NCI-H1092 (cell line): Measurements from ENCODE around the gene WDR36.

Source experiments
- DNase-seq: peaks from one replicate; lab custom pipeline; 2025; lab: John Stamatoyannopoulos, UW

The WDR36 gene

DNA sequence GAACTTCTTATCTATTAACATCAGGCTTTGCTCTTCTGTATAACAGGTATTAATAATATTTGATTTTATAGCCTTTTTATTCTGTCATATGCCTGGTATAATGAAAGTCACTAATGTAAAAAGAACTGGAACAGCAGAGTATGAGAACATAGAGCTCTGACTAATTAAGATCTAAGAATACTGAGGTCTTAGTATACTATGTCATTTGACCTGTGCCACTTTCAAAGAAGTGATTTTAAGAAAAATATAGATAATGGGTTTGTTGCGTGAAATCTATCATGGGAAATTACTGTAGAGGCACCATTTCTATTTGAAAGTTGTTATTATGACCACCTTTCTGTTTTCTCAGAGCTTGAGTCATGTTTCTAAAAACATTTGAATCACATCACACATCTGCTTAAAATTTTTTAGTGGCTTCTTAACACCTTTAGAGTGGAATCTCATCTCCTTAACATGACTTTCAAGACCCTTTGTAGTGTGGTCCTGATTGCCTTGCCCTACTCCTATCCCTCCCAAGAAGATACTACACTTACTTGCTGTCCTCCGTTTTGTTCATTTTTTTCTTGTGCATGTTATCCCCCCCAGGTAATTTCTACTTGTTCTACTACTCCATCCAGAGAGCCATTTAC, 14.3 kb downstream of the WDR36 start:
- no peak for DNase-seq

DNA sequence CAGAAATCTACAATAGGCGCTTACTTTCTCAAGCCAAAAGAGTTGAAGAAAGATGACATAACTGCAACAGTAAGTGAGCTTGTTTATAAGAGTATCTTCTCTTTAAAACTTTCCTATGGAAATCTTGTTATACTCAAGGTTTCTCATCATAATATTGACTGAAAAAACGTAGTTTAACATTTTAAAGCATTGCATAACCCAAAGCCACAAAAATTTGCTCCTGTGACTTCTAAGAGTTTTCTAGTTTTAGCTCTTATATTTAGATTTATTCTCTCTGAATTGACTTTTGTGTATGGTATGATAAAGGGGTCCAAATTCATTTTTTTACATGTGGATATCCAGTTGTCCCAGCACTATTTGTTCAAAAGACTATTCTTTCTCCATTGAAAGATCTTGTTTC, 15.2 kb downstream of the WDR36 start:
- DNase-seq = no peak

DNA sequence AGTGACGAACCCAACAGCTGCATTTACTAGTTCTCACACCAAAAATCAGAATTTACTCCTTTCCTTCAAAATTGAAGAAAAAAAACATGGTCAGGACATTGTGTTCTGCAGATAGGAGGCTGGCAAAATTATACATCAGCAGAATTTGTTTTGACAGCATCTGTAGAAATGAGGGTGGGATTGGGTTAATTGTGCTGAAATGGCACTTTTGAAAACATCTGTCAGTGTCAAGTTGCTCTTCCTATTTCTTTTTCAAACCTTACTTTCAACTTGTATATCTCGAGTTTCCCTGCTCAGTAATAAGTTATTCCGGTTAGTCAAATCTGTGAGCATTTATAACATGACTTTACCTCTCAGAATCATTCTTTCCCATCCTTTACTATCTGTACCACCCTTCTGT, 19.8 kb downstream of the WDR36 start:
- DNase-seq = no peak

DNA sequence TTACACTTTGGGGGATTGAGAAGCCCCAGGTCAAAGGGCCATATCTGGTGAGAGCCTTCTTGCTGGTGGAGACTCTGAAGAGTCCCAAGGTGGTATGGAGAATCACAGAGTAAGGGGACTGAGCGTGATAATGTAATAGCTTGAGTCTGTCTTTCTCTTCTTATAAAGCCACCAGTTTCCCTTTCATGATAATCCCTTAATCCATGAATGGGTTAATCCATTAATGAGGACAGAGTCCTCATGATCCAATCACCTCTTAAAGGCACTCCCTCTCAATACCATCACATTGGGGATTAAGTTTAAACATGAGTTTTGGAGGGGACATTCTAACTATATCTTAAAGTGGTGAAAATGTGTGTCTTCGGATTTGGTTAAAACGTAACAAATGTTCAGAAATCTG, 21.5 kb downstream of the WDR36 start:
- no peak for DNase-seq

DNA sequence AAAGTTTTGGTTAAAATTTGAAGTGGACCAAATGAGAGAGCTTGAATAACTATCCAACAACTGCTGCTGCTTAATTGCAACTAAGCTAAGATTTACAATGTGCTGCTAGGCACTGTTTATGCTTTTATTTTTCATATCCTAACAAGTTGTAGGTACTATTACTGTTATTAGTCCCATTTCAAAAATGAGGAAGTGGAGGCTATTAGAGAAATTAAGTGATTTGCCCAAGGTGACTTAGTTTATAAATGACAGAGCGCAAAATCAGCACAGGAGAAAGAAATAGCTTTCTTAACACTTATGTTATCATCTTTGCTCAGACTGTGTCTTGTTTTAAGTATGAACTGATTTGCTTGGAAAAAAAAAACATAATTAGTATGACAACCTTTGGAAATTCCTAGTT, 23.1 kb downstream of the WDR36 start:
- DNase-seq = no peak

DNA sequence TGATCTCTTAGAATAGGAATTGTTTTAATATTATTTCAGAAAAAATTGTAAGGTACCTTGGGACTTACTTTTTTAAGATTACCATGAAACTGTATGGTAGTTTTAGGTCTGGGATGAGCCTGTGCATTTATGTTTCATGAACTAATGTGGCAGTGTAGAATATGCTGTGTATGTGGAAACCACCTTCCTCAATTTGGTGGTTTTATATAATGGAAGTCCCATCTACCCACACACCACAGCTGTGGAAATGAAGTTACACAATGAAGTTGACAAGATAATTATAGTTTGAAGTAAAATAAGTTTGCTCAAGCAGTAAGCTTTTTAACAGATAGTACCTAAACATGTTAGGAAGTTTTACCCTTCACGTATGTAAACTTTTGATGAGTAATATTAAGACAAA, 24.4 kb downstream of the WDR36 start:
- no peak for DNase-seq

DNA sequence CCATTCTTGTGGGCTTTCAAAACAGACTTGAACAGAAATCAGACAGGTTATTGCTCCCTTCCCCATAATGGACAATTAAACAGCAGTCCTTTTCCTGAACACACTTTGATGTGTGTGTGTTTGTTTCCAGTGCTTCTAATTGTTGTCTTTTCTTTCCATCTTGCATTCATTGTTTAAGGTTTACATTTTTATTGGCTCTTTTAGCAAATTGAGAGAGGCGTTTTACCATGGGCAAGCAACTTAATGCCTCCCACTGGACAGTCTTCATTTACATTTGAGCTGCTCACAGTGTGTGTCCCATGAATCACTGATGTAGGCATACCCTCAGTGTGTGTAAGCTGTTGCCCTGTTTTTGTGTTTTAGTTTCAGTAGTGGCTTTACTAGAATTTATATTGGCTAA, 25.0 kb downstream of the WDR36 start:
- DNase-seq = no peak

DNA sequence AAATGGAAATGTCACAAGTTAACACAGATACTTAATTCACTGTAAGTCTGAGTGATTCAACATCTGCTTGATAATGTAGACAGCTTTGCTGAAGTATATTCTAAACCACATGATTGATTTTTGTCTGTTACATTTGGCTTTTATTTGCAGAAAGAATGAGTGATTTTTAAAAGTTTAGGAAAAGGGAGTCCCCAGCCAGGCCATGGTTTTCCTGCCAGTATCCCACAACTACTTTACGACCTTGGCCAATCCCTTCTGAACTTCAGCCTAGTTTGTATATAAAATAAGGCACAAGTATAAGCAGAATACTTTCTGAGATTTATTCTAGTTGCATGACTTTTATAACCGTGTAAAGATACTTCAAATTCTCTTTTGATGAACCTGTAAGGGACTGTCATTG, 27.1 kb downstream of the WDR36 start:
- no peak for DNase-seq

DNA sequence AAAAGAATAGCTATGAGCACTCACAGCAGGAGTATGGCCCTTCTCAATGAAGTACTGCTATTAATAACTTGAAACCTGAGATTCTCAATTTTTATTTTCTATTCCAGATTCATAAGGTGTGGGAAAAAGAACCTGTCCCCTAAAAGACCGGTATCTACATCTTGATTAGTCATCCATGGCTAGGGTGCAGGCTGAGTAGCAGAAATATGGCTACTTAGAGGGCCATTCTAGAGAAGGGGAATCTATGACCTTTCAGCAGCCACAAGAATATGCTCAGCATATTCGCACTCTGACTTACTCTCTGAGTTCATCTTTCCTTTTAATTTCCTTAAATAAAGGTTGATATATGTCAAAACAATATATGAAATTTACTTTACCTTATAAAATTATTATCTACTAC, 27.7 kb downstream of the WDR36 start:
- DNase-seq = no peak

DNA sequence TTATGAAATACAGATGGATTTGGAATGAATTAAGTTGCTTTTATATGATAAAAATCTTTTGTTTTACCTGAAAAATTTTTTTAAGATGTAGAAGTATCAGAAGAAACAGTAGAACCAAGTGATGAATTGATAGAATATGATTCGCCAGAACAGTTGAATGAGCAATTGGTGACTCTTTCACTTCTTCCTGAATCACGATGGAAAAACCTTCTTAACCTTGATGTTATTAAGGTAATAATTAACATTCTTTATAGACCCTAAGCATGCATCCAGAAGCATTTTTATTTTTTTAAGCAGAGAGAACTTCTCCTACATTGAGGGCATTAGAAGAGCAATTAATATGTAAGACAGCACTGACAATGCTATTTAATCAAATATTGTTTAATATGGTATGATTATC, 28.8 kb downstream of the WDR36 start:
- no peak for DNase-seq

DNA sequence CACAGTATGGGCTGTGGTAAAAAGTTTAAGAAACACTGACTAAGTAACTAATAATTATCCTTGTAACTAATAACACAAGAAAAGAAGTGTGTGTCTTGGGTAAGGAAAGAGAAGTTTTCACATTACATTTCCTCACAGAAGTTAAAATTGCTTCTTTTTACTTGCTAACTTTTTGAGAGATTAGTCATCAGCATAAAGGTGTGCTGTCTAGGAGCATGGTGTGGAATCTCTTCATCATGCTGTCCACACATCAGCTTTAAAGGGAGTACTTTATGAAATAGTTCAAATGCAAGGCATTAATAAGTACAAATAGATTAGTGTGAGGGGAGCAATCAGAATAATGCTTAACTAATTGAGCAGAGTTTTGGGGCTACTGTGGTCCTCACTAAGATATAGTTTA, 29.8 kb downstream of the WDR36 start:
- DNase-seq = no peak

DNA sequence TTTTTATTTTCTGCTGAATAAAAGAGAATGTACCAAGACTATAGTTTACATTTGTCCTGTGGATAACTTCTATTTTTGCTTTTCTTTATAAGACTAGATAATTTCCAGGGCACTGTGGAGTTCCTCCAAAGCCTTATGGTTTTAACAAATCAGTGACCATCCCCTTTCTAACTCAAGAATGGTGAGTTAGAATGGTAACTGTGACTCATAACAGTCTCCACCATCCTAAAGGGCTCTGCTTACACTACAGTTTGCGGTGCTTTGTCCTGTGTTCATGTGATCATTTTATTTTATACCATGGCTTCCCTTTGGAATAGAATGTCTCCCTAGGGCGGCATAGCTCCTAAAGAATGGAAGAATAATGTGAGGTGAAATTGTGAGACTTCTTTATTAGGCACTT, 30.2 kb downstream of the WDR36 start:
- DNase-seq = no peak

DNA sequence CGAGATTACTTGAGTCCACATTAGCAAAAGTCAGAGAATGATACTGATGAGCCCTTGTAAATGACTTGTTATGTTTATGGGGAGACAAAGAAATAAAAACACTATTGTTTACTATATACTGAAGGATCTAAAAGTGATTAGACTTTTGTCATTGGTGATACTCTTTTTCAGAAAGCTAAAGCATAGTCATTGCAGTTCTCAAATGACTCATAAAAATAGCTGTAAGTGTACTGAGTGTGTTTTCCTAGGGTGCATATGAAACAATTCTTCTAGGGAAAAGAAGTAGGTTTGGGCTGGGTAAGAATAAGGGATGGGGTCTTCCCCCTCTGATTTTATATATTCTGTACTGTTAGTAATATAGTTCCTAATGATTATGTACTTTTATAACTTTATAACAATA, 32.6 kb downstream of the WDR36 start:
- DNase-seq = no peak

DNA sequence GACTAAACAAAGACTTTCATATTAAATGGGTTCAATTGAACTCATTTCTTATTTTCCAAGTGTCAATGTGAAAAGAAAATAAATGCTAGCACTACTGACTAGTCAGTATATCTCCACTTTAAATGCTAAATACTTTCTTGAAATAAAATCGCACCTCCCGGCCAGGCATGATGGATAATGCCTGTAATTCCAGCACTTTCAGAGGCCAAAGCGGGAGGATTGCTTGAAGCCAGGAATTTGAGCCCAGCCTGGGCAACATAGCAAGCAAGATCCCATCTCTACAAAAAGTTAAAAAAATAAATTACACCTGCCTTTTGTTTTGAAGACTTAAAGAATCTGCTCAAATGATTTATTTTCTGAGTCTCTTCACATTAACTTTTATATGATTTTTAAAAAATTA, 34.7 kb downstream of the WDR36 start:
- no peak for DNase-seq

DNA sequence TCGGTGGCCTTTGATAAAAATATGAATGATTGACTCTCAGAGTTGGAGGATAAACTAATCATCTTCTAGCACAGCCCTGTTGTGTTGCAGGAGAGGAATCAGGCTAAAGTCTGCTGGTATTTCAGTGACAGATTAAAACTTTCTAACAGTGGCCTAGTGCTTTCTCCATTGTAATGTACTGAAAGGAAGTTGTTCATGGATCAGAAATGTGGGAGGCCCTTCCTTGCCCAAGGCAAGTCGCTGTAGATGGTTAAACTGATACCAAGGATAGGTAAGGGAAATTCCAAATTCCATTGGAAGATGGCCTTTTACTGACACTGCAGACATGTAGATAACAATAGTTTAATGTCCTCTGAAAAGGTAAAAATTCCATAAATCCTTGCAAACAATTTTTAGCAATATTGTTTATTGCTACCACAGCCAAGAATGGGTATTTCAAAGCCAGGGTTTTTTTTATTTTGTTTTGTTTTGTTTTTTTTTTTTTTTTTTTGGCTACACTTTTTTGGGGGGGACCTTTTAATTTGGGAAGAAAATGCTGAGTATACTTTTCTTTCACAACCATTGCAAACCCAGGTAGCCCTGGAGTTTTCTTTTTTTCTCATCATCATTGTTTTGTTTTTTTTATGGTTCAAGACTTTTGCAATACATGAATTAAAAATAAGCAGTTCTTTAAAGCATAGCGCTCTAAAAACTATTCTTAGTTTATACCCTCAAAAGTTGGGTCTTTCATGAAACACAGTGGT, 35.5 kb downstream of the WDR36 start:
- no peak for DNase-seq

DNA sequence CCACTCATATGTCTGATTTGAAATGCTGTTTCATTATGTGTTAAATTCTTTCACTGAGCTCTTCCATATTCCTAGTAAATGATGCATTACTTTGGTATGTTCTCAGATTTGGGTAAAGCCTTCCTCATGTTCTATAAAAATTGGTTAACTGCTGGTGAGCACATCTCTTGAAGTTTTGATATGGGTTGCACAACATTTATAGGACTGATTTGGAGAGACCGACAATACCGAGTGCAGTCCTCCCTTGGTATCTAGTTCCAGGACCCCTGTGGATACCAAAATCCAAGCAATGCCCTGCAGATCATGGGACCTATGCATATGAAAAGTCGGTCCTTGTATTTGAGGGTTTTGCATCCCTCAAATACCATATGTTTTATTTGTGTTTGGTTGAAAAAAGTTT, 37.8 kb downstream of the WDR36 start:
- DNase-seq = no peak

DNA sequence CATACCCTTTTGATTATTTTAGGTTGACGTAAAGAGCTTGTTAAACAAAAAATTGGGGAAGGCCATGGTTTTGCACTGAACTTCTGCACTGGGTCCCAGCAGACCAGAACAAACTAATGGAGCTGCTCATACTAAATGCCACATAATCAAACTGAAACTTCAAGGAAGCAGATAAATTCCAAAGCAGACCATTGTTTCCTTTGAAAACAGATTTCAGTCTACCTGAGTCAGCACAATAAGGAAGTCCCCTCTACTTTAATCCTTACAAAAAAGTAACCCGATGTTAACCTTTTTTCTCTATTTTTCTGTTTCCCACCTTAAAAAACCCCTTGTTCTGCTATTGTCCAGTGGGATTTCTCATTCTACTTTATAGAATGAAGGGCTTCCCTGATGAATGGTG, 39.2 kb downstream of the WDR36 start:
- DNase-seq = no peak

DNA sequence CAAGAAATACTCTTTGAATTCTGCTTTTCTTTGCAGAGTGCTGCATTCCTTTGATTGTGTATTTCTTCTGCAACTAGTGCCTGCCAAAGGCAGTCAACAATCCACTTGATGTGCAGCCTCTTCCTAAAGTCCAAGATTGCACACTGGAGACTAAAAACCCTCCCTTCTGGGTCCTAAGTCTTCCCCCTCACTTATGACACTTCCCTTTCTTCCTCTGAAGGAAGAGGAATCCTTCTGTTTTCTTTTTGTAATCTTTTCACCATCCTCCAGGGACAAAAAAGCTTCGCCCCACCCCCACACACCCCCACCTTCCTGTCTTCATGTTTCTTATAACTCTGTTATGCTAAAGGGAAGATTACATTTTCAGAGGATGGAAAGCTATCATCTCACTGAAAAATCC, 39.9 kb downstream of the WDR36 start:
- no peak for DNase-seq

DNA sequence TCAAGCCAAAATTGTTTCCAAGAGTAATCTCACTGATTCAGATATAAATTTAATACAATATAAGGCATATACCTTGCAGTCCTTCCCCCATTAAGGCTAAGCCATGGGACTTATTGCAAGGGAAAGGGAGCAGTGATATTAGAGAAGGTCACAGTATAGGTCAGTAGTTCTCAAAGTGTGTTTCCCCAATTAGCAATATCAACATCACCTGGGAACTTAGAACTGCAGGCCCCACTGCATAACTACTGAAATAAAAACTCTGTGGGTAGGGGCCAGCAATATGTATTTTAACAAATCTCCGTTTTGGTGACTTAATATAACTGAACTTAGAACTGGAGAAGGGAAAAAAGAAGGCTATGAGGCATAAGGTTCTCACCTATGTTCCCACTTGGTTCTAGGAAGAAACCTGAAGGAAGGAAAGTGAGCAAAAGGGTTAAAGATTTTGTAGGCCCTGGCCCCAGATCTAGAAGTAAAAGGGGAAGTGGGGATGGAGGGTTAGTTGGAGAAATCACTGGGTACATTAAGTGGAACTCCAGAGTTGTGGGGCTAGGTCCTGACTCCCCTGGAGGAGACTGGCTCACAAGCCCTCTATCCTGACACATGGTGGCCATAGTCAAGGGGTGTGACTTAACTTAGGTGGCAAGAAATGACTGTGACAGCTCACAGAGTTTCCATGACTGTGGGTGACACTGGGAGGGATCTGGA, 40.7 kb downstream of the WDR36 start:
- DNase-seq = no peak

DNA sequence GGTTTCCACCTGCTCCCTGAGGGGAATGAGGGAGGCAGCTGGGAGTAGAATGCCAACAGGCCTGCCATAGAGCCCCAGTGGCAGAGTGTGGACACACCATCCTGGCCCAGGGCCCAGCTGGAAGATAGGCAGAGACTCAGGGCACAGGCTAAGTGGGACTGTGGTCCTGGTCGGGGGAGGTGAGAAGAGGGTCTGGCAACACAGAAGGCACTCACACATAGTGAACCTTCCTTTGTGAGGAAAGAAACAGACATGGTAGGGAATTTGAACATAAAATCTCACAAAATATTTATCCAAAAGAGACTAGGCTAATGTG, 41.2 kb downstream of the WDR36 start:
- no peak for DNase-seq

DNA sequence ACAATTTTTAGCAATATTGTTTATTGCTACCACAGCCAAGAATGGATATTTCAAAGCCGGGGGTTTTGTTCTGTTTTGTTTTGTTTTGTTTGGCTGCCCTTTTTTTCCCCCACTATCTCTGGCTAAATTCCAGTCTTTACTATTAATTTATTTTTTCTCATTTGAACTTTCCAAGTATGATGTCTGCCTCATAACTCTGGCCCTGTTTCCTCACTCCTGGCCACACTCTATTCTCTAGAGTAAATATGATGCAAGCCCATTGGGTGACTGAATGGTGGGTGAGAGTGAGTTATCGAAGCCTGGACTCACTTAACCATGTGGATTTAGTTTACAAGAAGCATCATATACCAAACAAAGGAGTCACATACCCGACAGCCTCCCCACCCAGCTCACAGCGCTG, 41.9 kb downstream of the WDR36 start:
- no peak for DNase-seq

DNA sequence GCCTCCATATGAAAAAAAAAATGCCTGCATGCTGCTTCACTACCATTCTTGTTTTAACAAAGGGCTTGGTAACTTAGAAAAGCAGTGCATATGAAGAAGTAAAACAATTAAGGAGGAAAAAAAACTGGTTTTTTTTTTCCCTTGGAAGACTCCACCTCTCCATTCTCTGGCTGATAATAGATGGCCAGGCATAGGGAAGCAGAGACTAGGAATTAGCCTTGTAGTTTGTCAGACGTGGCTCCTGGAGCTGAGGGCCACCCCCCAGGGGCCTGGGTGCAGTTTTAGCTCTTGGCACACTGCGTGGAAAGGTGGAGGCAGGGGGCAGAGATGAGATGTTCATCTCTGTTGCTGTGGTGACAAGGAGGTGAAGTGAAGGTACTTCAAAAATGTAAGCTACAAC, 42.7 kb downstream of the WDR36 start:
- DNase-seq = no peak

DNA sequence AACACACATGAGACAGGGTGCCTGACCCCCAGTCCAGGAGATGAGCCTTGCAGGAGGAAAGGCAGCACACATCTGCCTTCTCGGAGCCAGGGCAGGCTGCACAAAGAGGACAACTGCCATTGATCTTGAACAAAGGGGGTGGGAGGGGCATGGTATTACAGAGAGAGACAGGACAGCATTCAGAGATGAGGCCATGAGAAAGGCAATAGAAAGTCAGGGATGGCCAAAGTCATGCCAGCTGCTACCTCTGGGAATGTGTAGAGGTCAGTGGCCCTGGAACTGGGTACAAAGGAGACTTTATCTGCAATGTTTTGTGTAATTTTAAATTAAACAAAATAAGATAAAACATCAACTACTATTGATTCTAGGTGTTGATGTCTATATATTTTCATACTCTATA, 43.2 kb downstream of the WDR36 start:
- DNase-seq = no peak

DNA sequence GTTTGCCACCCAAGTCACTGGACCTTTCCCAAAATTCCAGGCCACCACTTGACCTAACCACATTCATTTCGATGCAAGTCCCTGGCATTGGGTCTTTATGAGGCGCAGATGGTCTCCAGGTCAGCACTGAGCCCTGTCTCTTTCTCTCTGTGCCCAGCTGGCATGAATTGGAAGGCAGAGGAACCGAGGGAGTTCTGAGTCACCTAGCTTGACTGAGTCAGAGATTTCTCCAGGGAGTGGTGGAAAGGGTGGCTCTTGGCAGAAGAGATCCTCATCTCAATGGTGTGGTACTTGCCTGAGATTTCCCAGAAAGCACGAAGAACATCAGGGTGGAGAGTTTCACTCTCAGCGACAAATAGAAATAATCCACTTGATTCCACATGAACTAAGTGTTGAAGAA, 43.8 kb downstream of the WDR36 start:
- DNase-seq = no peak
